ENCODE measurements around the gene URI1.

DNA sequence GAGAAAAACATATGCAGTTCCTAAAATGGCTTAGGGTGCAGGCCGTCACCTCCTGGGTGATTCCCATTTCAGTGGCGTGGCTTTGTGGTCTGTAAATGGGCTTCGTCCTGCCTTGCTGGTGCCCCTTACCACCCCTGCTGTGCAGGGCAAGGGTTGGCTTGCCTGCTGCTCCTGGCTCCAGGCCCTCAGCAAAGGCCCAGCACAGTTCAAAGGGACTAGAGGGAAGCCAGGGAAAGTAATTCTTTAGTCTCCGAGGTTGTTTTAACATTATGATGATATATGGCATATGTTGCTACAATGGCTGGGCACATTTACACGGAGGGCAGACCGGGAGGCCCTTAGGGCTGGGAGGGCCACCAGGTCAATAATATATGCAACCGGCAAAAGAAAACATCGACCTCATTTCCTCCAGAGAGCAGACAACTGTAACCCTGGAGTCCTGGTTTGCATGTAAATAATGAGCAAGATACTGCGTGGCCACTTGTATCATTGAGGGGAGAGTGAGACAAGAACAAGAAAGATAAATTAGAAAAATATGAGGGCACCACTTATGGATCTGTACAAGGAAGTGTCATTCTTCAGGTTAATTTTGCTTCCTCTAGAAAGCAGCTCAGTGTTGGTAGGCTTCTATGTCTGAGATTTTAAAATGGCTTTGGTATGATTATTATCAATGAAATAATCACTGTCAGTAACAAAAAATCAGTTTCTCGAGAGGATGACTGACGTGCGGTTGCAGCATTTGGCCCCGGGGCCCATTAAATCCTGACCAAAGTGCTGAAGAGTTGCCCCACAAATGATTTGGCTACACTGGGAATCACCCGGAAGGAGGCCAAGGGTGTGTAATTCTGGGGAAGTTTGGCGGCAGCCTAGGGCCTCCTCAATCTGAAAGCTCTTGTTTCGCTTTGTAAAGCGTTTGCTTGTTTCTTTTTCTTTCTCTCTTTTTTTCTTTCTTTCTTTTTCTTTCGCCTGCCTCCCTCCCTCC, 32.8 kb upstream of the URI1 start:
- TF ChIP-seq, protein P1, sequence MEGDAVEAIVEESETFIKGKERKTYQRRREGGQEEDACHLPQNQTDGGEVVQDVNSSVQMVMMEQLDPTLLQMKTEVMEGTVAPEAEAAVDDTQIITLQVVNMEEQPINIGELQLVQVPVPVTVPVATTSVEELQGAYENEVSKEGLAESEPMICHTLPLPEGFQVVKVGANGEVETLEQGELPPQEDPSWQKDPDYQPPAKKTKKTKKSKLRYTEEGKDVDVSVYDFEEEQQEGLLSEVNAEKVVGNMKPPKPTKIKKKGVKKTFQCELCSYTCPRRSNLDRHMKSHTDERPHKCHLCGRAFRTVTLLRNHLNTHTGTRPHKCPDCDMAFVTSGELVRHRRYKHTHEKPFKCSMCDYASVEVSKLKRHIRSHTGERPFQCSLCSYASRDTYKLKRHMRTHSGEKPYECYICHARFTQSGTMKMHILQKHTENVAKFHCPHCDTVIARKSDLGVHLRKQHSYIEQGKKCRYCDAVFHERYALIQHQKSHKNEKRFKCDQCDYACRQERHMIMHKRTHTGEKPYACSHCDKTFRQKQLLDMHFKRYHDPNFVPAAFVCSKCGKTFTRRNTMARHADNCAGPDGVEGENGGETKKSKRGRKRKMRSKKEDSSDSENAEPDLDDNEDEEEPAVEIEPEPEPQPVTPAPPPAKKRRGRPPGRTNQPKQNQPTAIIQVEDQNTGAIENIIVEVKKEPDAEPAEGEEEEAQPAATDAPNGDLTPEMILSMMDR (IDR thresholded peaks at IDR 0.05): no peak
- TF ChIP-seq, protein P2, sequence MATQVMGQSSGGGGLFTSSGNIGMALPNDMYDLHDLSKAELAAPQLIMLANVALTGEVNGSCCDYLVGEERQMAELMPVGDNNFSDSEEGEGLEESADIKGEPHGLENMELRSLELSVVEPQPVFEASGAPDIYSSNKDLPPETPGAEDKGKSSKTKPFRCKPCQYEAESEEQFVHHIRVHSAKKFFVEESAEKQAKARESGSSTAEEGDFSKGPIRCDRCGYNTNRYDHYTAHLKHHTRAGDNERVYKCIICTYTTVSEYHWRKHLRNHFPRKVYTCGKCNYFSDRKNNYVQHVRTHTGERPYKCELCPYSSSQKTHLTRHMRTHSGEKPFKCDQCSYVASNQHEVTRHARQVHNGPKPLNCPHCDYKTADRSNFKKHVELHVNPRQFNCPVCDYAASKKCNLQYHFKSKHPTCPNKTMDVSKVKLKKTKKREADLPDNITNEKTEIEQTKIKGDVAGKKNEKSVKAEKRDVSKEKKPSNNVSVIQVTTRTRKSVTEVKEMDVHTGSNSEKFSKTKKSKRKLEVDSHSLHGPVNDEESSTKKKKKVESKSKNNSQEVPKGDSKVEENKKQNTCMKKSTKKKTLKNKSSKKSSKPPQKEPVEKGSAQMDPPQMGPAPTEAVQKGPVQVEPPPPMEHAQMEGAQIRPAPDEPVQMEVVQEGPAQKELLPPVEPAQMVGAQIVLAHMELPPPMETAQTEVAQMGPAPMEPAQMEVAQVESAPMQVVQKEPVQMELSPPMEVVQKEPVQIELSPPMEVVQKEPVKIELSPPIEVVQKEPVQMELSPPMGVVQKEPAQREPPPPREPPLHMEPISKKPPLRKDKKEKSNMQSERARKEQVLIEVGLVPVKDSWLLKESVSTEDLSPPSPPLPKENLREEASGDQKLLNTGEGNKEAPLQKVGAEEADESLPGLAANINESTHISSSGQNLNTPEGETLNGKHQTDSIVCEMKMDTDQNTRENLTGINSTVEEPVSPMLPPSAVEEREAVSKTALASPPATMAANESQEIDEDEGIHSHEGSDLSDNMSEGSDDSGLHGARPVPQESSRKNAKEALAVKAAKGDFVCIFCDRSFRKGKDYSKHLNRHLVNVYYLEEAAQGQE (IDR thresholded peaks at IDR 0.05; ENCODE audit: insufficient read depth in 1 of 2, low read depth in 2 of 2, low read length in 1 of 2): no peak
- no peak for TF ChIP-seq POLR2AphosphoS5 (IDR thresholded peaks at IDR 0.05; ENCODE audit: low read depth, low read length)
- no peak for TF ChIP-seq SIN3A (IDR thresholded peaks at IDR 0.05; ENCODE audit: borderline replicate concordance, insufficient read depth, low read depth, low read length)
- TF ChIP-seq TCF7L2 (IDR thresholded peaks at IDR 0.05; ENCODE audit: low read depth, low read length): no peak
